Tibial artery (tissue), 4 donors: ENCODE data around the gene EFR3B.

ENCODE experiments used
- DNase-seq, 2 donors: peaks; one replicate each; pipeline ENCODE4 v3.0.0-alpha.2; 2019
- H3K27ac ChIP-seq, 2 donors: fragments of 200-600 bp; sonication (generic) in 1 of 2; 1 replicate in 1 of 2; 2 replicates in 1 of 2; pipeline ENCODE4 v1.5.1; 2018 to 2019; ENCODE audit warnings: mild to moderate bottlenecking in 1 of 2
- H3K27me3 ChIP-seq, 2 donors: fragments of 200-600 bp; sonication (generic) in 1 of 2; one replicate each; pipeline versions ENCODE4 v1.5.1 to v1.6.0; 2016 to 2019
- H3K36me3 ChIP-seq, 3 donors: fragments of 200-600 bp; sonication (generic) in 2 of 3; one replicate each; pipeline ENCODE4 v1.5.1; 2016 to 2019; ENCODE audit warnings: mild to moderate bottlenecking in 2 of 3
- H3K4me1 ChIP-seq, 4 donors: fragments of 200-600 bp; sonication (generic) in 2 of 4; 1 replicate in 3 of 4; 2 replicates in 1 of 4; pipeline ENCODE4 v1.5.1; 2016 to 2019
- H3K4me3 ChIP-seq, 2 donors: fragments of 200-600 bp; sonication (generic) in 1 of 2; 1 replicate in 1 of 2; 2 replicates in 1 of 2; pipeline ENCODE4 v1.5.1; 2018 to 2019; ENCODE audit warnings: mild to moderate bottlenecking in 2 of 2
- H3K9me3 ChIP-seq, 3 donors: fragments of 200-600 bp; sonication (generic) in 1 of 3; one replicate each; pipeline ENCODE4 v1.5.1; 2016 to 2019
- CTCF ChIP-seq, 2 experiments: fragments of 200-600 bp in 1 of 2; fragments of 450-650 bp in 1 of 2; IDR thresholded peaks; one replicate each; pipeline ENCODE4 v1.5.1; 2017 to 2019; ENCODE audit warnings: antibody characterized with exemption in 2 of 2, mild to moderate bottlenecking in 1 of 2, moderate library complexity in 1 of 2
- intact Hi-C: fragments of 100-400 bp; cut with DNase I; formaldehyde crosslinking; loops from one replicate; pipeline ENCODE4 v1.15.0; 2023; ENCODE audit warnings: low total_unique reads

Gene EFR3B

GRCh38 chr2:25115902-25116301, 74.0 kb downstream of the EFR3B start:
- Histone ChIP-seq H3K27ac (no peak overlapping the region), H3K9me3 (no peaks in the 10 kb centered on the region), H3K27me3 (no peaks in the 10 kb centered on the region), H3K36me3 (no peaks in the 10 kb centered on the region), H3K4me3 (no peak overlapping the region), H3K4me1 (no peaks in the 10 kb centered on the region)
- TF ChIP-seq CTCF (IDR thresholded peaks at IDR 0.05), result no peak
- DNase-seq, result no peak
- intact Hi-C loops, result no loop called here

GRCh38 chr2:25116956-25117355, 75.1 kb downstream of the EFR3B start:
- intact Hi-C loops, result no loop called here
- DNase-seq, result no peak
- Histone ChIP-seq H3K36me3 (no peaks in the 10 kb centered on the region), H3K27ac (no peak overlapping the region), H3K4me3 (no peak overlapping the region), H3K27me3 (no peaks in the 10 kb centered on the region), H3K4me1 (no peaks in the 10 kb centered on the region), H3K9me3 (no peaks in the 10 kb centered on the region)
- TF ChIP-seq CTCF (IDR thresholded peaks at IDR 0.05), result no peak

GRCh38 chr2:25119263-25119662, 77.4 kb downstream of the EFR3B start:
- no peak for DNase-seq

GRCh38 chr2:25122367-25122766, 80.5 kb downstream of the EFR3B start:
- Histone ChIP-seq H3K27ac (no peak overlapping the region), H3K36me3 (no peaks in the 10 kb centered on the region), H3K27me3 (no peaks in the 10 kb centered on the region), H3K4me3 (no peak overlapping the region), H3K4me1 (no peaks in the 10 kb centered on the region), H3K9me3 (no peaks in the 10 kb centered on the region)
- intact Hi-C loops, result no loop called here
- TF ChIP-seq CTCF (IDR thresholded peaks at IDR 0.05), result no peak
- no peak for DNase-seq

More at GRCh38 chr2:25119263-25119662, 77.4 kb downstream of the EFR3B start:
- Histone ChIP-seq H3K4me3 (no peak overlapping the region), H3K4me1 (no peaks in the 10 kb centered on the region), H3K27ac (no peak overlapping the region), H3K9me3 (no peaks in the 10 kb centered on the region), H3K36me3 (no peaks in the 10 kb centered on the region), H3K27me3 (no peaks in the 10 kb centered on the region)
- TF ChIP-seq CTCF (IDR thresholded peaks at IDR 0.05), result no peak
- intact Hi-C loops, result no loop called here

GRCh38 chr2:25123682-25124081, 81.8 kb downstream of the EFR3B start:
- H3K4me1 ChIP-seq, result no peaks in the 10 kb centered on the region
- H3K9me3 ChIP-seq, result no peaks in the 10 kb centered on the region
- intact Hi-C loops, result no loop called here
- no peak for DNase-seq
- H3K36me3 ChIP-seq, result no peaks in the 10 kb centered on the region
- H3K27ac ChIP-seq, result no peak overlapping the region
- no peak for TF ChIP-seq CTCF (IDR thresholded peaks at IDR 0.05)
- H3K4me3 ChIP-seq, result no peak overlapping the region
- H3K27me3 ChIP-seq, result no peaks in the 10 kb centered on the region

- no peaks in the 10 kb centered on the region for H3K27me3 ChIP-seq
- no peaks in the 10 kb centered on the region for H3K9me3 ChIP-seq
- H3K27ac ChIP-seq, result no peak overlapping the region
- TF ChIP-seq CTCF (IDR thresholded peaks at IDR 0.05), result no peak
- intact Hi-C loops, result no loop called here
- no peaks in the 10 kb centered on the region for H3K36me3 ChIP-seq
- H3K4me3 ChIP-seq, result no peak overlapping the region
- peaks cover 0 to 3% (median 0%) of the 10 kb centered on the region in 4 donors for H3K4me1 ChIP-seq
- DNase-seq, result no peak
Measured at GRCh38 chr2:25125189-25125588, 83.3 kb downstream of the EFR3B start.
